ENCODE data around the gene BOD1. TPM values are rescaled to one million over a fixed set of nuclear protein-coding genes. Genes with fewer than 3 reads are reported as not detected.

Gene BOD1
- total and polyA plus RNA-seq, 2 donors (not counting 3 experiments of a cell fraction or from before 2014, with no cell fraction given): 57.6 to 62.4 TPM

DNA sequence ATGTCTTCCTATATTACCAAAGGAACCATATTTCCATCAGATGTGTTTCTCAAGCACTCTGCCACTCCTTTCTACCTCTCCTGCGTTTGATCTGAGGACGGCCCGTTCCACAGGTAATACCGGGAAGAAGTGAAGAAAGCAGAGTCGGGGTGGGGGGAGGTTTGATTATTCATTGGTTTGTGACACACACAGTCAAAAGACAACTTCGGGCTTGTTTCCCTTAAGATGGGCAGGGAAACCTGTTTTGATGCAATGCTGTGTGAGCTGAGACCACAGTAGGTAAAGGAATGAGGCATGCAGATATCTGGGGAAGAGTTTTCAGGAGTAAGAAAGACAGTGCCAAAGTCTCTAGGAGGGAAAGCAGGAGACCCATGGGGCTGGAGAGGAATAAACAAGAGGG, 54.0 kb downstream of the BOD1 start:
- no peaks in the 10 kb centered on the region for H3K27me3 ChIP-seq (ENCODE audit: control insufficient read depth in 2 of 2, insufficient read depth in 2 of 2, low read length in 2 of 2)
- no peaks in the 10 kb centered on the region for H3K9me3 ChIP-seq (replicated peaks; ENCODE audit: control insufficient read depth, insufficient read depth, low read length)
- H3K4me2 ChIP-seq (ENCODE audit: insufficient read depth, low read length): no peak overlapping the region
- ChIA-PET CTCF (no interaction called here), POLR2A (no interaction called here)
- H3K36me3 ChIP-seq (ENCODE audit: control insufficient read depth in 2 of 2, extremely low read depth in 1 of 2, insufficient read depth in 2 of 2, low read length in 2 of 2): no peaks in the 10 kb centered on the region
- TF ChIP-seq JUN (IDR thresholded peaks at IDR 0.05; ENCODE audit: borderline replicate concordance, insufficient read depth, insufficient read length, low read depth) (no peak), MYC (IDR thresholded peaks at IDR 0.05; ENCODE audit: low read depth, low read length) (no peak), GATA2 (IDR thresholded peaks at IDR 0.05; ENCODE audit: insufficient read depth, insufficient read length, low read depth, low read length) (no peak), POLR2AphosphoS5 (IDR thresholded peaks at IDR 0.05; ENCODE audit: insufficient read depth, low read depth, low read length) (no peak), POLR2A (IDR thresholded peaks at IDR 0.05; ENCODE audit: low read depth, low read length) (no peak), MAX (IDR thresholded peaks at IDR 0.05; ENCODE audit: insufficient read depth, insufficient read length) (no peak), FOS (IDR thresholded peaks at IDR 0.05; ENCODE audit: borderline replicate concordance, insufficient read depth, low read length) (no peak), EZH2 (IDR thresholded peaks at IDR 0.05; ENCODE audit: borderline replicate concordance, low read depth, low read length, severe bottlenecking) (no peak)
- TF ChIP-seq, protein P1, sequence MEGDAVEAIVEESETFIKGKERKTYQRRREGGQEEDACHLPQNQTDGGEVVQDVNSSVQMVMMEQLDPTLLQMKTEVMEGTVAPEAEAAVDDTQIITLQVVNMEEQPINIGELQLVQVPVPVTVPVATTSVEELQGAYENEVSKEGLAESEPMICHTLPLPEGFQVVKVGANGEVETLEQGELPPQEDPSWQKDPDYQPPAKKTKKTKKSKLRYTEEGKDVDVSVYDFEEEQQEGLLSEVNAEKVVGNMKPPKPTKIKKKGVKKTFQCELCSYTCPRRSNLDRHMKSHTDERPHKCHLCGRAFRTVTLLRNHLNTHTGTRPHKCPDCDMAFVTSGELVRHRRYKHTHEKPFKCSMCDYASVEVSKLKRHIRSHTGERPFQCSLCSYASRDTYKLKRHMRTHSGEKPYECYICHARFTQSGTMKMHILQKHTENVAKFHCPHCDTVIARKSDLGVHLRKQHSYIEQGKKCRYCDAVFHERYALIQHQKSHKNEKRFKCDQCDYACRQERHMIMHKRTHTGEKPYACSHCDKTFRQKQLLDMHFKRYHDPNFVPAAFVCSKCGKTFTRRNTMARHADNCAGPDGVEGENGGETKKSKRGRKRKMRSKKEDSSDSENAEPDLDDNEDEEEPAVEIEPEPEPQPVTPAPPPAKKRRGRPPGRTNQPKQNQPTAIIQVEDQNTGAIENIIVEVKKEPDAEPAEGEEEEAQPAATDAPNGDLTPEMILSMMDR (IDR thresholded peaks at IDR 0.05; ENCODE audit: extremely low read depth in 1 of 2, insufficient read depth in 1 of 2, low read depth in 1 of 2, low read length in 2 of 2): no peak
- H2AFZ ChIP-seq (ENCODE audit: low read depth, low read length): no peak overlapping the region
- DNase-seq (ENCODE audit: low read depth, low spot score) (no peak), FAIRE-seq (no peak)
- no peaks in the 10 kb centered on the region for H4K20me1 ChIP-seq (replicated peaks; ENCODE audit: control insufficient read depth, extremely low read depth, insufficient read depth, low read length)
- no peaks in the 10 kb centered on the region for H3K4me1 ChIP-seq (ENCODE audit: control insufficient read depth, extremely low read depth, insufficient read depth, low read length)
- dilution Hi-C loops (cut with MboI; ENCODE audit: extremely low pct_ligation_motif_present, low sequenced_read_pairs): no loop called here
- H3K9ac ChIP-seq (replicated peaks; ENCODE audit: extremely low read depth, insufficient read depth, low read length): no peak overlapping the region
- H3K27ac ChIP-seq (ENCODE audit: insufficient read depth, low read depth, low read length): no peak overlapping the region
- intact Hi-C loops (cut with micrococcal nuclease): no loop called here
- H3K9me1 ChIP-seq (replicated peaks; ENCODE audit: control insufficient read depth, extremely low read depth, insufficient read depth, low read length): no peaks in the 10 kb centered on the region
- BruUV-seq (replicated peaks): no TSS peak
- no peak overlapping the region for H3K4me3 ChIP-seq (replicated peaks in 1 of 3; ENCODE audit: insufficient read depth in 1 of 3, low read depth in 1 of 3, low read length in 3 of 3)
- H3K79me2 ChIP-seq (ENCODE audit: control insufficient read depth, insufficient read depth, low read length): no peaks in the 10 kb centered on the region

Data from endothelial cell of umbilical vein (primary cell).